KG1 (cell line): Measurements from ENCODE around the gene DNAJC4.

ENCODE experiments used
- DNase-seq: peaks from one replicate; lab custom pipeline; 2025; lab: John Stamatoyannopoulos, UW

The DNAJC4 gene

GRCh38 chr11:64278576-64279190, 48.3 kb downstream of the DNAJC4 start:
- no peak for DNase-seq

- no peak for DNase-seq
These were observed 51.8 kb downstream of the DNAJC4 start for GRCh38 chr11:64281957-64282770.

GRCh38 chr11:64283092-64283491, 52.7 kb downstream of the DNAJC4 start:
- no peak for DNase-seq
